ENCODE measurements around the gene TMEM259. TPM values are rescaled to one million over a fixed set of nuclear protein-coding genes. Genes with fewer than 3 reads are reported as not detected.

TMEM259 gene
- total and polyA plus RNA-seq, 2 experiments from 2014 or later: 82.8 to 196 TPM

DNA sequence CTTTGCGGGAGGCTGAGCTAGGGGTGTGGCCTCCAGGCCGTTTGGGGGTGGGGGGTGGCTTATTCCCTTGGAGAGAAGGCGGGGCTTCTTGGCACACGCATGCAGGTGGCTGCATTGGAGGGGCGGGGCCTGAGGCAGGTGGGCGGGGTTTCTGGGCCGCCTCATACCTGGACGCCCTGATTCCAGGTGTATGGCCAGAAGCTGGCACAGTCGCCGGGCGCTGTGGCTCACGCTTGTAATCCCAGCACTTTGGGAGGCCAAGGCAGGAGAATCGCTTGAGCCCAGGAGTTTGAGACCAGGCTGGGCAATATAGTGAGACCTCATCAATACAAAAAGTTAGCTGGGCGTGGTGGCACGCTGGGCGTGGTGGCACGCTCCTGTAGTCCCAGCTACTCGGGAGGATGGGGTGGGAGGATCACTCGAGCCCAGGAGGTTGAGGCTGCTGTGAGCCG, 26.8 kb upstream of the TMEM259 start:
- DNase-seq (ENCODE audit: low spot score): peak; percentile 84
- no peaks in the 10 kb centered on the region for H3K36me3 ChIP-seq (ENCODE audit: insufficient read depth)
- no peaks in the 10 kb centered on the region for H4K20me1 ChIP-seq (replicated peaks; ENCODE audit: insufficient read depth)
- ATAC-seq: peak; percentile 30
- H3K4me1 Mint-ChIP-seq: no peaks in the 10 kb centered on the region
- H3K27ac ChIP-seq (ENCODE audit: low read depth): no peak overlapping the region
- no peaks in the 10 kb centered on the region for H3F3A ChIP-seq (replicated peaks; ENCODE audit: low read depth)
- no peak overlapping the region for H3K27ac Mint-ChIP-seq
- H3K36me3 Mint-ChIP-seq (ENCODE audit: low read depth): peaks cover 16% of the 10 kb centered on the region
- no peak overlapping the region for H2AFZ ChIP-seq
- no peak overlapping the region for H3K4me3 ChIP-seq
- no peaks in the 10 kb centered on the region for H3K27me3 ChIP-seq (ENCODE audit: insufficient read depth)
- no peaks in the 10 kb centered on the region for H3K79me2 ChIP-seq (replicated peaks; ENCODE audit: insufficient read depth)
- H3K9me3 Mint-ChIP-seq: peaks cover 8% of the 10 kb centered on the region; the same call in 2 of the 3 replicates
- H3K4me1 ChIP-seq (ENCODE audit: insufficient read depth): no peaks in the 10 kb centered on the region
- no peak overlapping the region for H3K4me3 Mint-ChIP-seq
- TF ChIP-seq NANOG (IDR thresholded peaks at IDR 0.05; ENCODE audit: borderline replicate concordance) (no peak), POLR2AphosphoS5 (IDR thresholded peaks at IDR 0.05; ENCODE audit: low read depth) (no peak), EZH2 (IDR thresholded peaks at IDR 0.05; ENCODE audit: low read depth, unreplicated experiment) (no peak), STAT1 (IDR thresholded peaks at IDR 0.05; ENCODE audit: unreplicated experiment) (no peak), CREB1 (CRISPR knock-in tag; IDR thresholded peaks at IDR 0.05; ENCODE audit: low read depth) (no peak), ZNF114 (CRISPR knock-in tag; IDR thresholded peaks at IDR 0.05) (no peak), EZH2phosphoT487 (IDR thresholded peaks at IDR 0.05; ENCODE audit: unreplicated experiment) (no peak), ZNF331 (CRISPR knock-in tag; IDR thresholded peaks at IDR 0.05; ENCODE audit: low read depth) (no peak)
- TF ChIP-seq, protein P1, sequence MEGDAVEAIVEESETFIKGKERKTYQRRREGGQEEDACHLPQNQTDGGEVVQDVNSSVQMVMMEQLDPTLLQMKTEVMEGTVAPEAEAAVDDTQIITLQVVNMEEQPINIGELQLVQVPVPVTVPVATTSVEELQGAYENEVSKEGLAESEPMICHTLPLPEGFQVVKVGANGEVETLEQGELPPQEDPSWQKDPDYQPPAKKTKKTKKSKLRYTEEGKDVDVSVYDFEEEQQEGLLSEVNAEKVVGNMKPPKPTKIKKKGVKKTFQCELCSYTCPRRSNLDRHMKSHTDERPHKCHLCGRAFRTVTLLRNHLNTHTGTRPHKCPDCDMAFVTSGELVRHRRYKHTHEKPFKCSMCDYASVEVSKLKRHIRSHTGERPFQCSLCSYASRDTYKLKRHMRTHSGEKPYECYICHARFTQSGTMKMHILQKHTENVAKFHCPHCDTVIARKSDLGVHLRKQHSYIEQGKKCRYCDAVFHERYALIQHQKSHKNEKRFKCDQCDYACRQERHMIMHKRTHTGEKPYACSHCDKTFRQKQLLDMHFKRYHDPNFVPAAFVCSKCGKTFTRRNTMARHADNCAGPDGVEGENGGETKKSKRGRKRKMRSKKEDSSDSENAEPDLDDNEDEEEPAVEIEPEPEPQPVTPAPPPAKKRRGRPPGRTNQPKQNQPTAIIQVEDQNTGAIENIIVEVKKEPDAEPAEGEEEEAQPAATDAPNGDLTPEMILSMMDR (conservative IDR thresholded peaks at IDR 0.05; ENCODE audit: low read depth in 2 of 2): no peak
- TF ChIP-seq, protein P2, sequence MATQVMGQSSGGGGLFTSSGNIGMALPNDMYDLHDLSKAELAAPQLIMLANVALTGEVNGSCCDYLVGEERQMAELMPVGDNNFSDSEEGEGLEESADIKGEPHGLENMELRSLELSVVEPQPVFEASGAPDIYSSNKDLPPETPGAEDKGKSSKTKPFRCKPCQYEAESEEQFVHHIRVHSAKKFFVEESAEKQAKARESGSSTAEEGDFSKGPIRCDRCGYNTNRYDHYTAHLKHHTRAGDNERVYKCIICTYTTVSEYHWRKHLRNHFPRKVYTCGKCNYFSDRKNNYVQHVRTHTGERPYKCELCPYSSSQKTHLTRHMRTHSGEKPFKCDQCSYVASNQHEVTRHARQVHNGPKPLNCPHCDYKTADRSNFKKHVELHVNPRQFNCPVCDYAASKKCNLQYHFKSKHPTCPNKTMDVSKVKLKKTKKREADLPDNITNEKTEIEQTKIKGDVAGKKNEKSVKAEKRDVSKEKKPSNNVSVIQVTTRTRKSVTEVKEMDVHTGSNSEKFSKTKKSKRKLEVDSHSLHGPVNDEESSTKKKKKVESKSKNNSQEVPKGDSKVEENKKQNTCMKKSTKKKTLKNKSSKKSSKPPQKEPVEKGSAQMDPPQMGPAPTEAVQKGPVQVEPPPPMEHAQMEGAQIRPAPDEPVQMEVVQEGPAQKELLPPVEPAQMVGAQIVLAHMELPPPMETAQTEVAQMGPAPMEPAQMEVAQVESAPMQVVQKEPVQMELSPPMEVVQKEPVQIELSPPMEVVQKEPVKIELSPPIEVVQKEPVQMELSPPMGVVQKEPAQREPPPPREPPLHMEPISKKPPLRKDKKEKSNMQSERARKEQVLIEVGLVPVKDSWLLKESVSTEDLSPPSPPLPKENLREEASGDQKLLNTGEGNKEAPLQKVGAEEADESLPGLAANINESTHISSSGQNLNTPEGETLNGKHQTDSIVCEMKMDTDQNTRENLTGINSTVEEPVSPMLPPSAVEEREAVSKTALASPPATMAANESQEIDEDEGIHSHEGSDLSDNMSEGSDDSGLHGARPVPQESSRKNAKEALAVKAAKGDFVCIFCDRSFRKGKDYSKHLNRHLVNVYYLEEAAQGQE (IDR thresholded peaks at IDR 0.05; ENCODE audit: unreplicated experiment): no peak
- TF ChIP-seq, protein P3, sequence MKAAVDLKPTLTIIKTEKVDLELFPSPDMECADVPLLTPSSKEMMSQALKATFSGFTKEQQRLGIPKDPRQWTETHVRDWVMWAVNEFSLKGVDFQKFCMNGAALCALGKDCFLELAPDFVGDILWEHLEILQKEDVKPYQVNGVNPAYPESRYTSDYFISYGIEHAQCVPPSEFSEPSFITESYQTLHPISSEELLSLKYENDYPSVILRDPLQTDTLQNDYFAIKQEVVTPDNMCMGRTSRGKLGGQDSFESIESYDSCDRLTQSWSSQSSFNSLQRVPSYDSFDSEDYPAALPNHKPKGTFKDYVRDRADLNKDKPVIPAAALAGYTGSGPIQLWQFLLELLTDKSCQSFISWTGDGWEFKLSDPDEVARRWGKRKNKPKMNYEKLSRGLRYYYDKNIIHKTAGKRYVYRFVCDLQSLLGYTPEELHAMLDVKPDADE (IDR thresholded peaks at IDR 0.05): no peak
- TF ChIP-seq, protein P4, sequence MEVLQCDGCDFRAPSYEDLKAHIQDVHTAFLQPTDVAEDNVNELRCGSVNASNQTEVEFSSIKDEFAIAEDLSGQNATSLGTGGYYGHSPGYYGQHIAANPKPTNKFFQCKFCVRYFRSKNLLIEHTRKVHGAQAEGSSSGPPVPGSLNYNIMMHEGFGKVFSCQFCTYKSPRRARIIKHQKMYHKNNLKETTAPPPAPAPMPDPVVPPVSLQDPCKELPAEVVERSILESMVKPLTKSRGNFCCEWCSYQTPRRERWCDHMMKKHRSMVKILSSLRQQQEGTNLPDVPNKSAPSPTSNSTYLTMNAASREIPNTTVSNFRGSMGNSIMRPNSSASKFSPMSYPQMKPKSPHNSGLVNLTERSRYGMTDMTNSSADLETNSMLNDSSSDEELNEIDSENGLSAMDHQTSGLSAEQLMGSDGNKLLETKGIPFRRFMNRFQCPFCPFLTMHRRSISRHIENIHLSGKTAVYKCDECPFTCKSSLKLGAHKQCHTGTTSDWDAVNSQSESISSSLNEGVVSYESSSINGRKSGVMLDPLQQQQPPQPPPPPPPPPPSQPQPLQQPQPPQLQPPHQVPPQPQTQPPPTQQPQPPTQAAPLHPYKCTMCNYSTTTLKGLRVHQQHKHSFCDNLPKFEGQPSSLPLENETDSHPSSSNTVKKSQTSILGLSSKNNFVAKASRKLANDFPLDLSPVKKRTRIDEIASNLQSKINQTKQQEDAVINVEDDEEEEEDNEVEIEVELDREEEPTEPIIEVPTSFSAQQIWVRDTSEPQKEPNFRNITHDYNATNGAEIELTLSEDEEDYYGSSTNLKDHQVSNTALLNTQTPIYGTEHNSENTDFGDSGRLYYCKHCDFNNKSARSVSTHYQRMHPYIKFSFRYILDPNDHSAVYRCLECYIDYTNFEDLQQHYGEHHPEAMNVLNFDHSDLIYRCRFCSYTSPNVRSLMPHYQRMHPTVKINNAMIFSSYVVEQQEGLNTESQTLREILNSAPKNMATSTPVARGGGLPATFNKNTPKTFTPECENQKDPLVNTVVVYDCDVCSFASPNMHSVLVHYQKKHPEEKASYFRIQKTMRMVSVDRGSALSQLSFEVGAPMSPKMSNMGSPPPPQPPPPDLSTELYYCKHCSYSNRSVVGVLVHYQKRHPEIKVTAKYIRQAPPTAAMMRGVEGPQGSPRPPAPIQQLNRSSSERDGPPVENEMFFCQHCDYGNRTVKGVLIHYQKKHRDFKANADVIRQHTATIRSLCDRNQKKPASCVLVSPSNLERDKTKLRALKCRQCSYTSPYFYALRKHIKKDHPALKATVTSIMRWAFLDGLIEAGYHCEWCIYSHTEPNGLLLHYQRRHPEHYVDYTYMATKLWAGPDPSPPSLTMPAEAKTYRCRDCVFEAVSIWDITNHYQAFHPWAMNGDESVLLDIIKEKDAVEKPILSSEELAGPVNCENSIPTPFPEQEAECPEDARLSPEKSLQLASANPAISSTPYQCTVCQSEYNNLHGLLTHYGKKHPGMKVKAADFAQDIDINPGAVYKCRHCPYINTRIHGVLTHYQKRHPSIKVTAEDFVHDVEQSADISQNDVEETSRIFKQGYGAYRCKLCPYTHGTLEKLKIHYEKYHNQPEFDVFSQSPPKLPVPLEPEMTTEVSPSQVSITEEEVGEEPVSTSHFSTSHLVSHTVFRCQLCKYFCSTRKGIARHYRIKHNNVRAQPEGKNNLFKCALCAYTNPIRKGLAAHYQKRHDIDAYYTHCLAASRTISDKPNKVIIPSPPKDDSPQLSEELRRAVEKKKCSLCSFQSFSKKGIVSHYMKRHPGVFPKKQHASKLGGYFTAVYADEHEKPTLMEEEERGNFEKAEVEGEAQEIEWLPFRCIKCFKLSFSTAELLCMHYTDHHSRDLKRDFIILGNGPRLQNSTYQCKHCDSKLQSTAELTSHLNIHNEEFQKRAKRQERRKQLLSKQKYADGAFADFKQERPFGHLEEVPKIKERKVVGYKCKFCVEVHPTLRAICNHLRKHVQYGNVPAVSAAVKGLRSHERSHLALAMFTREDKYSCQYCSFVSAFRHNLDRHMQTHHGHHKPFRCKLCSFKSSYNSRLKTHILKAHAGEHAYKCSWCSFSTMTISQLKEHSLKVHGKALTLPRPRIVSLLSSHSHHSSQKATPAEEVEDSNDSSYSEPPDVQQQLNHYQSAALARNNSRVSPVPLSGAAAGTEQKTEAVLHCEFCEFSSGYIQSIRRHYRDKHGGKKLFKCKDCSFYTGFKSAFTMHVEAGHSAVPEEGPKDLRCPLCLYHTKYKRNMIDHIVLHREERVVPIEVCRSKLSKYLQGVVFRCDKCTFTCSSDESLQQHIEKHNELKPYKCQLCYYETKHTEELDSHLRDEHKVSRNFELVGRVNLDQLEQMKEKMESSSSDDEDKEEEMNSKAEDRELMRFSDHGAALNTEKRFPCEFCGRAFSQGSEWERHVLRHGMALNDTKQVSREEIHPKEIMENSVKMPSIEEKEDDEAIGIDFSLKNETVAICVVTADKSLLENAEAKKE (CRISPR knock-in tag; IDR thresholded peaks at IDR 0.05): no peak
- H3K4me2 ChIP-seq: no peak overlapping the region
- no peaks in the 10 kb centered on the region for H3K9me2 ChIP-seq (ENCODE audit: insufficient read depth)
- peaks cover 16% of the 10 kb centered on the region for H3K27me3 Mint-ChIP-seq (ENCODE audit: insufficient read depth, low read depth, poor library complexity)

Measured in GM23338 (cell line).